Cardiac fibroblast (primary cell): ENCODE measurements around the gene KLHDC4.

ENCODE experiments used
- DNase-seq, 2 donors: peaks; one replicate each; pipeline versions ENCODE4 v3.0.0 to v3.0.0-alpha.2; 2010; ENCODE audit warnings: low read depth in 2 of 2
- H3K4me3 ChIP-seq, 2 donors: replicated peaks in 1 of 2; 1 replicate in 1 of 2; 2 replicates in 1 of 2; pipeline ENCODE4 v1.5.1; 2011; ENCODE audit warnings: low read depth in 2 of 2, low read length in 2 of 2, mild to moderate bottlenecking in 2 of 2, moderate library complexity in 1 of 2
- TF ChIP-seq, protein P1 (sequence below): IDR thresholded peaks from one replicate; pipeline ENCODE4 v1.5.1; 2011; ENCODE audit warnings: low read depth, mild to moderate bottlenecking, low read length, inconsistent platforms

The KLHDC4 gene

DNA sequence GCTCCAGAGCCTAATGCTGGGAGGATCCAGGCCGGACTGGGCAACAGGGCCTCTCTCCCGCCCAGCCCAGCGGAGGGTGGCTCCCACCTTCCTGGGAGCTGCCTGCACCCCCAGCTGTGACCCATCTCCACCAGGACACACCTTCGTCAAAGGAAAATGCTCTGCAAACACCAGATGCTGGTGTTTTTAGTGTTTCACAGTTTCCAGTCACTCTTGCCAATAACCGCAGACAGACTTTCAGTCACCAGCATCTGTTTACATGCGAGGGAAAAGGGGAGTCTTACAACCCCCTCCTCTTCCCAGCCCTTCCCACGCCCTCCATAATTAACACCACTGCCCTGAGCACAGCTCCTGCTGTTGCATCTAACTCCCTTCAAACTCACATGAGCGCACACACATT, 25.3 kb downstream of the KLHDC4 start:
- TF ChIP-seq, protein P1, sequence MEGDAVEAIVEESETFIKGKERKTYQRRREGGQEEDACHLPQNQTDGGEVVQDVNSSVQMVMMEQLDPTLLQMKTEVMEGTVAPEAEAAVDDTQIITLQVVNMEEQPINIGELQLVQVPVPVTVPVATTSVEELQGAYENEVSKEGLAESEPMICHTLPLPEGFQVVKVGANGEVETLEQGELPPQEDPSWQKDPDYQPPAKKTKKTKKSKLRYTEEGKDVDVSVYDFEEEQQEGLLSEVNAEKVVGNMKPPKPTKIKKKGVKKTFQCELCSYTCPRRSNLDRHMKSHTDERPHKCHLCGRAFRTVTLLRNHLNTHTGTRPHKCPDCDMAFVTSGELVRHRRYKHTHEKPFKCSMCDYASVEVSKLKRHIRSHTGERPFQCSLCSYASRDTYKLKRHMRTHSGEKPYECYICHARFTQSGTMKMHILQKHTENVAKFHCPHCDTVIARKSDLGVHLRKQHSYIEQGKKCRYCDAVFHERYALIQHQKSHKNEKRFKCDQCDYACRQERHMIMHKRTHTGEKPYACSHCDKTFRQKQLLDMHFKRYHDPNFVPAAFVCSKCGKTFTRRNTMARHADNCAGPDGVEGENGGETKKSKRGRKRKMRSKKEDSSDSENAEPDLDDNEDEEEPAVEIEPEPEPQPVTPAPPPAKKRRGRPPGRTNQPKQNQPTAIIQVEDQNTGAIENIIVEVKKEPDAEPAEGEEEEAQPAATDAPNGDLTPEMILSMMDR: no peak
- H3K4me3 ChIP-seq: no peak overlapping the region
- DNase-seq: no peak

DNA sequence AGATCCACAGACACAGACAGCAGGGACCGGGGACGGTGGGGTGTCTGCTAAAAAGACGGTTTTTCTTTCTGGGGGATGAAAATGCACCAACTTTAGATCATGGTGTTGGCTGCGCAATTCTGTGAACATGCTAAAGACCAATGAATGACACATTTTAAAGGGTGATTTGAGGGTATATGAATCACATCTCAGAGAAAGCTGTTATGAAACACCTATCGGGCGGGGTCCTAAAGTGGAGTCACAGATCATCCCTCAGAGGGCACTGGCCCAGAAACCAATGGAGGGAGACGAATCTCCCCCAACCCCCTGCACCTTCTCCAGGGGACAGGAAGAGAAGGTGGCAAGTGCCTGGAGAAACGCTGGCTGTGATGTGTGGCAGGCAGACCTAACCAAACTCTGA, 26.0 kb downstream of the KLHDC4 start:
- no peak overlapping the region for H3K4me3 ChIP-seq
- DNase-seq: no peak
- TF ChIP-seq, protein P1: no peak

DNA sequence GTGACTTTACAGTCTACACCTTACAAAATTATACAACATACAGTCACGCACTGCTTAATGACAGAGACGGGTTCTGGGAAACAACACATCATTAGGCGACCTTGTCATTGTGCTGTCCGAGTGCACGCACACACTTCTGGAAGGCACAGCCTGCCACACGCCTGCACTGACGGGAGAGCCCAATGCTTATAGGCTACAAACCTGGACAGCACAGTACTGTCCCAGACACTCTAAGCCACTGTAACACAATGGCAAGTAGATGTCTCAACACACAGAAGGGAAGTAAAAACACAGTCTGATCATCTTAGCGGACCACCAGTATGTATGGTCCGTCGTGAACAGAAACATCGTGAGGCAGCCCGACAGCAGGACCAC, 29.8 kb downstream of the KLHDC4 start:
- no peak overlapping the region for H3K4me3 ChIP-seq
- TF ChIP-seq, protein P1: no peak
- DNase-seq: no peak

DNA sequence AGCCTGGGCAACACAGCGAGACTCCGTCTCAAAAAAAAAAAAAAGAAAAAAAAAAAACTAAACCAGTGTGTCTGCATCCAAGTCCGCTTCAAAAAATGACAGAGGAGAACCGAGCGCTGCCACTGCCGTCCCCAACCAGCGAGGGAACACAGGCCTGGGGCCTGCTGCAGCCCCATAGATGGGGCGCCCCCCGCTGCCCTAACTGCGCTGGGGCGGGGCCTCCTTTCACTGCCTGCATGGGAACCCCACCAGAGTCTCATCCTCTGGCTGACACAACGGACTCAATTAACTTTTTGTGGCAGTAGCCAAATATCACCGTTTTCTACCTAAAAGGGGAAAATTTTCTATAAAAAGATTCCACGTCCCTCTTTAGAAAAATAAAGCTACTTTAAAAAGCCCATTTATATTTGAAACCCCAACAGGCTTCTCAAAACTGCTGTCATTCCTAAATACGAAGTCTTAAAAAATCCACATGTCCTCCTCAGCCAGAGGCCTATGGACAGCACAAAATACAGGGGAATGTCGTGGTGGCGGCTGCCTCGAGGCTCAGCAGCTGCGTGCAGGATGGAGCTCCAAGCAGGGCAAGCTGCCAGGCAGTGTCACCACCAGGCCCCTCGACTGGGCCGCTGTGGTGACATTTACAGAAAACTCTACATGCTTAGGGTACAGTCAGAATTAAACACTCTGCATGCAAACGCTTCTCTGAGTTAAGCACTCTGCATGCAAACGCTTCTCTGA, 30.3 kb downstream of the KLHDC4 start:
- H3K4me3 ChIP-seq: no peak overlapping the region
- DNase-seq: no peak
- TF ChIP-seq, protein P1: no peak

DNA sequence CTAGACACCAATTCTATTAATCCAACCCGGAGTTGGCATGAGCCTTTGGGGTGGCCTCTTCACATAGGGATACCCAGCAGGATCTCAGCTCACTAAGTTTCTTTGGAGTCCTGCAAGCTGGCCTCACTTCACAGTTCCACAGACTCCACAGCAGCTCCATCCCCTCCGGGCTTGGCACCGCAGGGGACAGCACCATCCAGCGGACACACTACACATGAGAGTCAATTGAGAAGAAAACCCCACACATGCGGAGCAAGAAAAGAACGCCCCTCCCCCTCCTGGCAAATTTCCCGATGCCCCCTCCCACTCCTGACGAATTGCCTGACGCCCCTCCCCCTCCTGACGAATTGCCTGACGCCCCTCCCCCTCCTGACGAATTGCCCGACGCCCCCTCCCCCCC, 31.1 kb downstream of the KLHDC4 start:
- no peak overlapping the region for H3K4me3 ChIP-seq
- TF ChIP-seq, protein P1: no peak
- DNase-seq: no peak

DNA sequence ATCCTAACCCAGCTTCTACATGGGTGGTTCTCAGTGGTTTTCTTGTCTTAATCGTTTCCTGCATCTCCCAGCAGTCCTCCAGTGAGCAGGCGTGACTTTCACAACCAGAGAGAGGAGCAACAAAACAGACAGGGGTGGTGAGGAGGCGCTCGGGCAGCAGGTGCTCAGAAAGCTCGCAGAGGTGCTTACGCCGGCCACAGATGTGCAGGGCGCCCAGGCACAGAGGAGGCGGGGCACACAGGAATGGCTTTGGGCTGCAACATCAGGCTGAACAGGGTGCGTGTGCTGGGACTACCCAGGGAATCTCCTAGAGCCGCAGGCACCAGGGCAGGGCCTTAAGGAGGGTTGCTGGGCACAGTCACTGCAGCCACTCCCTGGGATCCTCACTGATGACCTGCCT, 32.6 kb downstream of the KLHDC4 start:
- TF ChIP-seq, protein P1: no peak
- H3K4me3 ChIP-seq: no peak overlapping the region
- DNase-seq: no peak

DNA sequence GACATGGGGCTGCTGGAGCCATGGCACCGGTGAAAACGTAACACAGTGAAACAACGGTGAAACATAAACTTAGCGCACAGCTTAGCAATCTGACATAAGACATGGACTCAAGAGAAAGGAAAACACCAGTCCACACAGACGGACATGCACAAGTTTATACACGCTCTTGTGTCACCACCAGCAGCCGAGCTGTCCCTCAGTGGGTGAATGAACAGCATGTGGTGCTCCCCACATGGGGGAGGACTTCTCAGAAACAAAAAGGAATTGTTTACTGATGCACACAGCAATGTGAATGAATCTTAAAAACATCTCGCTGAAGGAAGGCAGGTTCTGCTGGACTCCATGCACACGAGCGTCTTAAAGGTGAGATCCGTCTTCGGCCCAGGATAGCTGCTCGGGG, 34.2 kb downstream of the KLHDC4 start:
- DNase-seq: no peak
- no peak overlapping the region for H3K4me3 ChIP-seq
- TF ChIP-seq, protein P1: no peak
